ENCODE measurements around the gene DNAJB8.

GRCh38 chr3:128470134-128470899, 3.6 kb upstream of the DNAJB8 start:
- TF ChIP-seq CTCF (conservative IDR thresholded peaks at IDR 0.05; ENCODE audit: low read depth, low read length) (no peak), EZH2 (IDR thresholded peaks at IDR 0.05; ENCODE audit: borderline replicate concordance, low read depth, low read length, poor library complexity, severe bottlenecking) (no peak)

Data from A673 (cell line).